HCT116 (cell line): ENCODE measurements around the gene RECQL5. TPM values are rescaled to one million over a fixed set of nuclear protein-coding genes. Genes with fewer than 3 reads are reported as not detected.

Experiments
- ATAC-seq: fragments of 200-7000 bp; cut with Tn5 transposase; 2 replicates; pipeline ENCODE4 v1.9.1; 2020; ENCODE audit warnings: mild to moderate bottlenecking, moderate library complexity
- BruUV-seq: library from RNA; stranded (reverse); fragments of 400-500 nt; replicated peaks from 2 replicates; lab custom pipeline; 2021; lab: Mats Ljungman, UMichigan
- CTCF ChIA-PET: fragments of 300-600 bp; sonication (Branson Sonifier 250); formaldehyde crosslinking; loops from one replicate; lab custom pipeline; 2021; ENCODE audit warnings: antibody characterized with exemption; lab: Charles Lee
- POLR2A ChIA-PET: fragments of 300-600, 350-600 bp; sonication (Branson Sonifier 250); formaldehyde crosslinking; loops from one replicate; lab custom pipeline; 2021; ENCODE audit warnings: antibody characterized with exemption; lab: Charles Lee
- RAD21 ChIA-PET, 2 experiments: fragments of 300-600 bp; sonication (Branson Sonifier 250); formaldehyde crosslinking; loops; one replicate each; lab custom pipeline; 2023; ENCODE audit warnings: low total read pairs in 2 of 2; ENCODE audit not compliant: uncharacterized antibody in 2 of 2, unreplicated experiment in 2 of 2, low non-redundant PET in 1 of 2; lab: Charles Lee
- DNase-seq: peaks from one replicate; pipeline ENCODE4 v3.0.0-alpha.2; 2010; ENCODE audit warnings: low read depth, low spot score
- H2AFZ ChIP-seq: fragments of 200-600 bp; shearing (Covaris generic), sonication (generic); 2 replicates; pipeline ENCODE4 v1.6.1; 2017; ENCODE audit warnings: low read depth, mixed run types, mixed read lengths, antibody characterized with exemption, low read length; ENCODE audit not compliant: poor library complexity, severe bottlenecking
- H3K27ac ChIP-seq: 2 replicates; pipeline ENCODE4 v1.5.1; 2012; ENCODE audit warnings: low read depth, low read length
- H3K27me3 ChIP-seq: fragments of 200-600 bp; sonication (generic); 2 replicates; pipeline ENCODE4 v1.6.1; 2016; ENCODE audit warnings: mixed run types, low read length, mixed read lengths; ENCODE audit not compliant: insufficient read depth
- H3K36me3 ChIP-seq, 2 experiments: fragments of 200-500 bp in 1 of 2; fragments of 200-600 bp in 1 of 2; sonication (Bioruptor generic) in 1 of 2; sonication (generic) in 1 of 2; 2 replicates each; pipeline versions ENCODE4 v1.5.1 to v1.6.1; 2014 to 2016; ENCODE audit warnings: low read length in 2 of 2, inconsistent platforms in 1 of 2, mixed read lengths in 1 of 2, mixed run types in 1 of 2; ENCODE audit not compliant: insufficient read depth in 2 of 2, control insufficient read depth in 1 of 2
- H3K4me1 ChIP-seq, 2 experiments: fragments of 200-600 bp in 1 of 2; sonication (generic) in 1 of 2; 2 replicates each; pipeline versions ENCODE4 v1.5.1 to v1.6.1; 2012 to 2017; ENCODE audit warnings: low read length in 2 of 2, inconsistent platforms in 1 of 2, mild to moderate bottlenecking in 1 of 2, mixed read lengths in 1 of 2, mixed run types in 1 of 2, moderate library complexity in 1 of 2; ENCODE audit not compliant: insufficient read depth in 2 of 2, control insufficient read depth in 1 of 2
- H3K4me2 ChIP-seq: fragments of 200-600 bp; sonication (generic); 2 replicates; pipeline ENCODE4 v1.6.1; 2017; ENCODE audit warnings: mixed run types, low read length, mixed read lengths
- H3K4me3 ChIP-seq, 2 experiments: fragments of 200-600 bp in 1 of 2; sonication (generic) in 1 of 2; replicated peaks in 1 of 2; 2 replicates each; pipeline ENCODE4 v1.5.1; 2011 to 2016; ENCODE audit warnings: low read length in 2 of 2, control low read depth in 1 of 2, low read depth in 1 of 2, mild to moderate bottlenecking in 1 of 2, mixed read lengths in 1 of 2, mixed run types in 1 of 2
- H3K79me2 ChIP-seq: fragments of 200-600 bp; sonication (generic); 2 replicates; pipeline ENCODE4 v1.6.1; 2017; ENCODE audit warnings: mild to moderate bottlenecking, mixed run types, low read length, moderate library complexity, mixed read lengths; ENCODE audit not compliant: insufficient read depth
- H3K9ac ChIP-seq: fragments of 200-600 bp; sonication (generic); 2 replicates; pipeline ENCODE4 v1.6.1; 2016; ENCODE audit warnings: low read length, mixed read lengths
- H3K9me2 ChIP-seq: fragments of 200-600 bp; sonication (generic), shearing (Covaris generic); 2 replicates; pipeline ENCODE4 v1.6.1; 2017; ENCODE audit warnings: mixed run types, mild to moderate bottlenecking, moderate library complexity; ENCODE audit not compliant: insufficient read depth
- H3K9me3 ChIP-seq, 2 experiments: fragments of 200-500 bp in 1 of 2; fragments of 200-600 bp in 1 of 2; sonication (Bioruptor generic) in 1 of 2; sonication (generic) in 1 of 2; 2 replicates each; pipeline ENCODE4 v1.6.1; 2014 to 2017; ENCODE audit warnings: low read length in 2 of 2, mixed read lengths in 2 of 2, inconsistent platforms in 1 of 2, low read depth in 1 of 2, mild to moderate bottlenecking in 1 of 2, mixed run types in 1 of 2, moderate library complexity in 1 of 2; ENCODE audit not compliant: control insufficient read depth in 1 of 2, insufficient read depth in 1 of 2
- H4K20me1 ChIP-seq: fragments of 200-600 bp; sonication (generic), shearing (Covaris generic); 2 replicates; pipeline ENCODE4 v1.6.1; 2017; ENCODE audit warnings: mixed run types, mild to moderate bottlenecking, moderate library complexity; ENCODE audit not compliant: insufficient read depth
- CBX3 ChIP-seq: IDR thresholded peaks from 2 replicates; pipeline ENCODE4 v1.6.1; 2012; ENCODE audit warnings: low read depth
- ELF1 ChIP-seq: IDR thresholded peaks from 2 replicates; pipeline ENCODE4 v1.6.1; 2012; ENCODE audit warnings: low read depth, borderline replicate concordance
- EZH2 ChIP-seq: fragments of 200-600 bp; sonication (generic); IDR thresholded peaks from 2 replicates; pipeline ENCODE4 v1.6.1; 2017; ENCODE audit warnings: antibody characterized with exemption, mixed run types
- EZH2phosphoT487 ChIP-seq: fragments of 200-600 bp; IDR thresholded peaks from 2 replicates; pipeline ENCODE4 v1.6.1; 2018; ENCODE audit warnings: antibody characterized with exemption, borderline replicate concordance
- FOSL1 ChIP-seq: IDR thresholded peaks from 2 replicates; pipeline ENCODE4 v1.6.1; 2012; ENCODE audit warnings: low read depth
- RAD21 ChIP-seq: IDR thresholded peaks from 2 replicates; pipeline ENCODE4 v1.6.1; 2012; ENCODE audit warnings: low read depth, mild to moderate bottlenecking
- SIN3A ChIP-seq: IDR thresholded peaks from 2 replicates; pipeline ENCODE4 v1.6.1; 2012; ENCODE audit warnings: low read depth
- SP1 ChIP-seq: IDR thresholded peaks from 2 replicates; pipeline ENCODE4 v1.6.1; 2012; ENCODE audit warnings: low read depth
- TCF7L2 ChIP-seq: IDR thresholded peaks from 2 replicates; pipeline ENCODE4 v1.7.0; 2011; ENCODE audit warnings: borderline replicate concordance, inconsistent platforms; ENCODE audit not compliant: insufficient read depth, insufficient read length; ENCODE audit errors: extremely low read depth
- ZBTB33 ChIP-seq: IDR thresholded peaks from 2 replicates; pipeline ENCODE4 v1.6.1; 2011; ENCODE audit warnings: mild to moderate bottlenecking, low read length, moderate library complexity; ENCODE audit not compliant: insufficient replicate concordance; ENCODE audit errors: extremely low read depth
- intact Hi-C: fragments of 100-400 bp; cut with micrococcal nuclease; formaldehyde crosslinking; loops from 2 replicates; pipeline ENCODE4 v1.10.0; 2022
- total RNA-seq: library from RNA; stranded (reverse); gene quantifications from one replicate; pipeline ENCODE4 v1.2.1, GENCODE V29; 2021; ENCODE audit not compliant: unreplicated experiment
- TF ChIP-seq, protein P1 (sequence below): IDR thresholded peaks from 2 replicates; pipeline ENCODE4 v1.6.1; 2012
- TF ChIP-seq, protein P2 (sequence below): IDR thresholded peaks from 2 replicates; pipeline ENCODE4 v1.6.1; 2012
- TF ChIP-seq, protein P3 (sequence below), 3 experiments: fragments of 200-600 bp in 1 of 3; sonication (generic) in 1 of 3; IDR thresholded peaks in 2 of 3; conservative IDR thresholded peaks in 1 of 3; 2 replicates each; pipeline ENCODE4 v1.5.1; 2012 to 2017; ENCODE audit warnings: low read depth in 2 of 3, low read length in 2 of 3, antibody characterized with exemption in 1 of 3, borderline replicate concordance in 1 of 3, control low read depth in 1 of 3, mild to moderate bottlenecking in 1 of 3, mixed read lengths in 1 of 3, mixed run types in 1 of 3, moderate library complexity in 1 of 3; ENCODE audit not compliant: insufficient read depth in 1 of 3

RECQL5 gene
- total RNA-seq, 1 experiment from 2014 or later = 83.3 TPM

DNA sequence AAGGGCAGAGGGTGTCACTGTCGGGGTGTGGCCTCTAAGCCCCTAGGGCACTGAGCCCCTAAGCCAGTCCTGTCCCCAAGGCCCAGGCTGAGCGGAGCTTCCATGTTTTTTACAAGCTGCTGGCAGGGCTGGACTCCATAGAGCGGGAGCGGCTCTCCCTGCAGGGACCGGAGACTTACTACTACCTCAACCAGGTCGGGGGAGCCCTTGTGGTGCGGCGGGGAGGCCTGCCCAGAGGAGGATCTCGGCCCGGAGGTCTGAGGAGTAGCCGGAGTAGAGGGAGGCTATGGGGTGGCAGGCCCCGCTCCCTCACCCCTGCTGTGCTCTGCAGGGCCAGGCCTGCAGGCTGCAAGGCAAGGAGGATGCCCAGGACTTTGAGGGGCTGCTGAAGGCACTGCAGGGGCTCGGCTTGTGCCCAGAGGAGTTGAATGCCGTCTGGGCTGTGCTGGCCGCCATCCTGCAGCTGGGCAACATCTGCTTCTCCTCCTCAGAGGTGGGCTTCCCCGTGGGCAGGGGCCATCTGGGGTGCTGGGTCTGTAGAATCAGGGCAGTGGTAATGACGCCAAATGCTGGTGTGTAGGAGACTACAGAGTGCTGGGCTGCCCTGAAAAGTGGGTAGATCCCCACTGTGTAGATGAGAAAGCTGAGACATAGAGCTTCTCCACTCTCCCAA is 74.5 kb downstream of the RECQL5 start:
- Histone ChIP-seq H3K27me3 (no peaks in the 10 kb centered on the region), H3K4me2 (no peak overlapping the region), H3K9ac (no peak overlapping the region), H3K9me3 (no peaks in the 10 kb centered on the region)
- POLR2A ChIA-PET = no interaction called here
- RAD21 ChIA-PET = no interaction called here
- TF ChIP-seq TCF7L2 (no peak), CBX3 (no peak), RAD21 (no peak), EZH2 (no peak), ZBTB33 (no peak), EZH2phosphoT487 (no peak), SP1 (no peak), ELF1 (no peak), FOSL1 (no peak), SIN3A (no peak)
- TF ChIP-seq, protein P1, sequence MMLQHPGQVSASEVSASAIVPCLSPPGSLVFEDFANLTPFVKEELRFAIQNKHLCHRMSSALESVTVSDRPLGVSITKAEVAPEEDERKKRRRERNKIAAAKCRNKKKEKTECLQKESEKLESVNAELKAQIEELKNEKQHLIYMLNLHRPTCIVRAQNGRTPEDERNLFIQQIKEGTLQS = no peak
- TF ChIP-seq, protein P2, sequence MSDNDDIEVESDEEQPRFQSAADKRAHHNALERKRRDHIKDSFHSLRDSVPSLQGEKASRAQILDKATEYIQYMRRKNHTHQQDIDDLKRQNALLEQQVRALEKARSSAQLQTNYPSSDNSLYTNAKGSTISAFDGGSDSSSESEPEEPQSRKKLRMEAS = no peak
- TF ChIP-seq, protein P3, sequence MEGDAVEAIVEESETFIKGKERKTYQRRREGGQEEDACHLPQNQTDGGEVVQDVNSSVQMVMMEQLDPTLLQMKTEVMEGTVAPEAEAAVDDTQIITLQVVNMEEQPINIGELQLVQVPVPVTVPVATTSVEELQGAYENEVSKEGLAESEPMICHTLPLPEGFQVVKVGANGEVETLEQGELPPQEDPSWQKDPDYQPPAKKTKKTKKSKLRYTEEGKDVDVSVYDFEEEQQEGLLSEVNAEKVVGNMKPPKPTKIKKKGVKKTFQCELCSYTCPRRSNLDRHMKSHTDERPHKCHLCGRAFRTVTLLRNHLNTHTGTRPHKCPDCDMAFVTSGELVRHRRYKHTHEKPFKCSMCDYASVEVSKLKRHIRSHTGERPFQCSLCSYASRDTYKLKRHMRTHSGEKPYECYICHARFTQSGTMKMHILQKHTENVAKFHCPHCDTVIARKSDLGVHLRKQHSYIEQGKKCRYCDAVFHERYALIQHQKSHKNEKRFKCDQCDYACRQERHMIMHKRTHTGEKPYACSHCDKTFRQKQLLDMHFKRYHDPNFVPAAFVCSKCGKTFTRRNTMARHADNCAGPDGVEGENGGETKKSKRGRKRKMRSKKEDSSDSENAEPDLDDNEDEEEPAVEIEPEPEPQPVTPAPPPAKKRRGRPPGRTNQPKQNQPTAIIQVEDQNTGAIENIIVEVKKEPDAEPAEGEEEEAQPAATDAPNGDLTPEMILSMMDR (IDR thresholded peaks at IDR 0.05 in 2 of 3, conservative IDR thresholded peaks at IDR 0.05 in 1 of 3; ENCODE audit: borderline replicate concordance in 1 of 3, insufficient read depth in 1 of 3, low read depth in 2 of 3, low read length in 2 of 3) = no peak
- TF ChIP-seq, all 23 proteins: peak for 0
- no peaks in the 10 kb centered on the region for H3K36me3 ChIP-seq
- H3K27ac ChIP-seq = no peak overlapping the region; the same call in 1 of the 2 replicates
- BruUV-seq = no TSS peak
- no peaks in the 10 kb centered on the region for H3K79me2 ChIP-seq
- intact Hi-C loops = no loop called here
- ATAC-seq = no peak
- CTCF ChIA-PET = interaction anchor here (4.3 kb wide), 1 partner anchor 9 kb away, joined by 45 read pairs; no protein-coding TSS in a partner anchor
- H3K4me1 ChIP-seq = peaks cover 10 to 33% of the 10 kb centered on the region in 2 experiments; a peak in 3 of 4 replicates
- H3K9me2 ChIP-seq = no peaks in the 10 kb centered on the region
- H2AFZ ChIP-seq = no peak overlapping the region
- no peak for DNase-seq
- H4K20me1 ChIP-seq = no peaks in the 10 kb centered on the region
- H3K4me3 ChIP-seq = no peak overlapping the region
